ENCODE results near the gene FARP1. TPM values are rescaled to one million over a fixed set of nuclear protein-coding genes. Genes with fewer than 3 reads are reported as not detected.

The FARP1 gene
- total RNA-seq, 4 donors from 2014 or later: 28.3 to 69.2 (median 36.4) TPM

- no peak for TF ChIP-seq POLR2A (IDR thresholded peaks at IDR 0.05)
- no peak for TF ChIP-seq EP300 (IDR thresholded peaks at IDR 0.05)
- no peak for TF ChIP-seq POLR2AphosphoS5 (IDR thresholded peaks at IDR 0.05)
- no peak for TF ChIP-seq CTCF (IDR thresholded peaks at IDR 0.05)
- no peak for ATAC-seq
- Histone ChIP-seq H3K27me3 (no peaks in the 10 kb centered on the region), H3K36me3 (no peaks in the 10 kb centered on the region), H3K9me3 (no peaks in the 10 kb centered on the region), H3K27ac (no peak overlapping the region), H3K4me1 (no peaks in the 10 kb centered on the region), H3K4me3 (no peak overlapping the region)
- 60 to 75% methylated on average over 5 of the region's 5 CpGs for WGBS, 2 donors (ENCODE audit: low coverage in 1 of 2)
Measured at GRCh38 chr13:98338310-98338709, 195.4 kb downstream of the FARP1 start.

- H3K27ac ChIP-seq: no peak overlapping the region
- WGBS, 2 donors (ENCODE audit: low coverage in 1 of 2): 85 to 86% methylated on average over 7 to 8 of the region's 8 CpGs
- H3K27me3 ChIP-seq: no peaks in the 10 kb centered on the region
- no peak overlapping the region for H3K4me3 ChIP-seq
- no peaks in the 10 kb centered on the region for H3K9me3 ChIP-seq
- TF ChIP-seq EP300 (IDR thresholded peaks at IDR 0.05) (no peak), POLR2A (IDR thresholded peaks at IDR 0.05) (no peak), CTCF (IDR thresholded peaks at IDR 0.05) (no peak), POLR2AphosphoS5 (IDR thresholded peaks at IDR 0.05) (no peak)
- no peak for ATAC-seq
- H3K36me3 ChIP-seq: no peaks in the 10 kb centered on the region
- no peaks in the 10 kb centered on the region for H3K4me1 ChIP-seq
Measured at GRCh38 chr13:98339684-98340425, 197.0 kb downstream of the FARP1 start.

GRCh38 chr13:98342953-98343352 lies 200.1 kb downstream of the FARP1 start:
- H3K36me3 ChIP-seq: no peaks in the 10 kb centered on the region
- TF ChIP-seq CTCF (IDR thresholded peaks at IDR 0.05): no peak
- no peak for TF ChIP-seq EP300 (IDR thresholded peaks at IDR 0.05)
- no peak for TF ChIP-seq POLR2A (IDR thresholded peaks at IDR 0.05)
- no peak for TF ChIP-seq POLR2AphosphoS5 (IDR thresholded peaks at IDR 0.05)
- ATAC-seq: no peak
- no peaks in the 10 kb centered on the region for H3K27me3 ChIP-seq
- H3K4me1 ChIP-seq: no peaks in the 10 kb centered on the region
- no peaks in the 10 kb centered on the region for H3K9me3 ChIP-seq
- WGBS, 2 donors (ENCODE audit: low coverage in 1 of 2): 72 to 100% methylated on average over 3 to 4 of the region's 4 CpGs
- H3K27ac ChIP-seq: no peak overlapping the region
- no peak overlapping the region for H3K4me3 ChIP-seq

- TF ChIP-seq CTCF (IDR thresholded peaks at IDR 0.05): no peak
- no peak for TF ChIP-seq POLR2A (IDR thresholded peaks at IDR 0.05)
- TF ChIP-seq EP300 (IDR thresholded peaks at IDR 0.05): no peak
- TF ChIP-seq POLR2AphosphoS5 (IDR thresholded peaks at IDR 0.05): no peak
- H3K4me3 ChIP-seq: no peak overlapping the region
- no peak for ATAC-seq
- H3K9me3 ChIP-seq: no peaks in the 10 kb centered on the region
- no peaks in the 10 kb centered on the region for H3K36me3 ChIP-seq
- no peaks in the 10 kb centered on the region for H3K27me3 ChIP-seq
- H3K27ac ChIP-seq: no peak overlapping the region
- peaks cover 0 to 5% (median 0%) of the 10 kb centered on the region in 3 donors for H3K4me1 ChIP-seq
- WGBS, 2 donors (ENCODE audit: low coverage in 1 of 2): 91 to 94% methylated on average over 5 to 8 of the region's 10 CpGs
Measured at GRCh38 chr13:98343461-98343860, 200.6 kb downstream of the FARP1 start.

GRCh38 chr13:98344392-98344791 lies 201.5 kb downstream of the FARP1 start:
- Histone ChIP-seq H3K36me3 (no peaks in the 10 kb centered on the region), H3K4me3 (no peak overlapping the region), H3K27me3 (no peaks in the 10 kb centered on the region), H3K4me1 (peaks cover 0 to 10% (median 0%) of the 10 kb centered on the region in 3 donors), H3K27ac (no peak overlapping the region), H3K9me3 (no peaks in the 10 kb centered on the region)
- WGBS, 2 donors (ENCODE audit: low coverage in 1 of 2): 91 to 96% methylated on average over 8 to 10 of the region's 10 CpGs
- no peak for ATAC-seq
- TF ChIP-seq POLR2AphosphoS5 (IDR thresholded peaks at IDR 0.05) (no peak), POLR2A (IDR thresholded peaks at IDR 0.05) (no peak), CTCF (IDR thresholded peaks at IDR 0.05) (no peak), EP300 (IDR thresholded peaks at IDR 0.05) (no peak)

All from gastroesophageal sphincter (tissue), 4 donors.